ENCODE measurements around the gene UNC5C. TPM values are rescaled to one million over a fixed set of nuclear protein-coding genes. Genes with fewer than 3 reads are reported as not detected.

UNC5C gene
- total RNA-seq, 1 experiment from 2014 or later = 1.0 TPM

DNA sequence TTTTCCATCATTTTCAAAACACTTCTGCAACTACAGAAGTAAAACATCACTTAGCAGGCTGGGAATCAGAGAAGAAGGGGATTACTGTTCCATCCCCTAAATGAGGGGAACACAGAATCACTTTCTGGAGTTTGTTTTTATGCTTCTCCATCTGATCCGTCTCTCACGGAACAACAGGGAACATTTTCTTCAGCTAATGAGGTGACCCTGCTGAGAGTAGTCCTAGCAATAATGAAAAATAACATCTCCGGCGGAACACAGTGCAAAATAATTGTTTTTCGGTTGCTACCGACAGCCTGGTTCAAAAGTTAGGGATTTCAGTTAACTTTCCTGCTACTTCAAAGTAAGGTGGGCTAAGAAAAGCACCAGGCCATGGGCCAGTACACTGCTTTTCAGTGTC lies 322.9 kb downstream of the UNC5C start:
- Mint-ChIP-seq H3K9me3 (no peaks in the 10 kb centered on the region), H3K27me3 (ENCODE audit: low read depth) (no peaks in the 10 kb centered on the region), H3K4me1 (no peaks in the 10 kb centered on the region), H3K4me3 (no peak overlapping the region), H3K27ac (no peak overlapping the region), H3K36me3 (no peaks in the 10 kb centered on the region)
- ATAC-seq (no peak), DNase-seq (ENCODE audit: low spot score) (no peak)
- TF ChIP-seq JAZF1 (CRISPR knock-in tag; IDR thresholded peaks at IDR 0.05) (no peak), FOXK1 (CRISPR knock-in tag; IDR thresholded peaks at IDR 0.05) (no peak), ZNF138 (CRISPR knock-in tag; conservative IDR thresholded peaks at IDR 0.05) (no peak), ELF4 (CRISPR knock-in tag; IDR thresholded peaks at IDR 0.05; ENCODE audit: low read depth) (no peak), NR2C2 (CRISPR knock-in tag; IDR thresholded peaks at IDR 0.05) (no peak), PRRX2 (CRISPR knock-in tag; IDR thresholded peaks at IDR 0.05) (no peak), EMX1 (CRISPR knock-in tag; IDR thresholded peaks at IDR 0.05) (no peak), ZNF423 (CRISPR knock-in tag; IDR thresholded peaks at IDR 0.05) (no peak), JUN (CRISPR knock-in tag; IDR thresholded peaks at IDR 0.05) (no peak)
- TF ChIP-seq, protein P1, sequence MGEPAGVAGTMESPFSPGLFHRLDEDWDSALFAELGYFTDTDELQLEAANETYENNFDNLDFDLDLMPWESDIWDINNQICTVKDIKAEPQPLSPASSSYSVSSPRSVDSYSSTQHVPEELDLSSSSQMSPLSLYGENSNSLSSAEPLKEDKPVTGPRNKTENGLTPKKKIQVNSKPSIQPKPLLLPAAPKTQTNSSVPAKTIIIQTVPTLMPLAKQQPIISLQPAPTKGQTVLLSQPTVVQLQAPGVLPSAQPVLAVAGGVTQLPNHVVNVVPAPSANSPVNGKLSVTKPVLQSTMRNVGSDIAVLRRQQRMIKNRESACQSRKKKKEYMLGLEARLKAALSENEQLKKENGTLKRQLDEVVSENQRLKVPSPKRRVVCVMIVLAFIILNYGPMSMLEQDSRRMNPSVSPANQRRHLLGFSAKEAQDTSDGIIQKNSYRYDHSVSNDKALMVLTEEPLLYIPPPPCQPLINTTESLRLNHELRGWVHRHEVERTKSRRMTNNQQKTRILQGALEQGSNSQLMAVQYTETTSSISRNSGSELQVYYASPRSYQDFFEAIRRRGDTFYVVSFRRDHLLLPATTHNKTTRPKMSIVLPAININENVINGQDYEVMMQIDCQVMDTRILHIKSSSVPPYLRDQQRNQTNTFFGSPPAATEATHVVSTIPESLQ (CRISPR knock-in tag; IDR thresholded peaks at IDR 0.05) = no peak
- TF ChIP-seq, protein P2, sequence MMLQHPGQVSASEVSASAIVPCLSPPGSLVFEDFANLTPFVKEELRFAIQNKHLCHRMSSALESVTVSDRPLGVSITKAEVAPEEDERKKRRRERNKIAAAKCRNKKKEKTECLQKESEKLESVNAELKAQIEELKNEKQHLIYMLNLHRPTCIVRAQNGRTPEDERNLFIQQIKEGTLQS (CRISPR knock-in tag; conservative IDR thresholded peaks at IDR 0.05) = no peak
- TF ChIP-seq, protein P3, sequence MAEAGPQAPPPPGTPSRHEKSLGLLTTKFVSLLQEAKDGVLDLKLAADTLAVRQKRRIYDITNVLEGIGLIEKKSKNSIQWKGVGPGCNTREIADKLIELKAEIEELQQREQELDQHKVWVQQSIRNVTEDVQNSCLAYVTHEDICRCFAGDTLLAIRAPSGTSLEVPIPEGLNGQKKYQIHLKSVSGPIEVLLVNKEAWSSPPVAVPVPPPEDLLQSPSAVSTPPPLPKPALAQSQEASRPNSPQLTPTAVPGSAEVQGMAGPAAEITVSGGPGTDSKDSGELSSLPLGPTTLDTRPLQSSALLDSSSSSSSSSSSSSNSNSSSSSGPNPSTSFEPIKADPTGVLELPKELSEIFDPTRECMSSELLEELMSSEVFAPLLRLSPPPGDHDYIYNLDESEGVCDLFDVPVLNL (CRISPR knock-in tag; IDR thresholded peaks at IDR 0.05; ENCODE audit: borderline replicate concordance, low read depth) = no peak
- TF ChIP-seq, protein P4, sequence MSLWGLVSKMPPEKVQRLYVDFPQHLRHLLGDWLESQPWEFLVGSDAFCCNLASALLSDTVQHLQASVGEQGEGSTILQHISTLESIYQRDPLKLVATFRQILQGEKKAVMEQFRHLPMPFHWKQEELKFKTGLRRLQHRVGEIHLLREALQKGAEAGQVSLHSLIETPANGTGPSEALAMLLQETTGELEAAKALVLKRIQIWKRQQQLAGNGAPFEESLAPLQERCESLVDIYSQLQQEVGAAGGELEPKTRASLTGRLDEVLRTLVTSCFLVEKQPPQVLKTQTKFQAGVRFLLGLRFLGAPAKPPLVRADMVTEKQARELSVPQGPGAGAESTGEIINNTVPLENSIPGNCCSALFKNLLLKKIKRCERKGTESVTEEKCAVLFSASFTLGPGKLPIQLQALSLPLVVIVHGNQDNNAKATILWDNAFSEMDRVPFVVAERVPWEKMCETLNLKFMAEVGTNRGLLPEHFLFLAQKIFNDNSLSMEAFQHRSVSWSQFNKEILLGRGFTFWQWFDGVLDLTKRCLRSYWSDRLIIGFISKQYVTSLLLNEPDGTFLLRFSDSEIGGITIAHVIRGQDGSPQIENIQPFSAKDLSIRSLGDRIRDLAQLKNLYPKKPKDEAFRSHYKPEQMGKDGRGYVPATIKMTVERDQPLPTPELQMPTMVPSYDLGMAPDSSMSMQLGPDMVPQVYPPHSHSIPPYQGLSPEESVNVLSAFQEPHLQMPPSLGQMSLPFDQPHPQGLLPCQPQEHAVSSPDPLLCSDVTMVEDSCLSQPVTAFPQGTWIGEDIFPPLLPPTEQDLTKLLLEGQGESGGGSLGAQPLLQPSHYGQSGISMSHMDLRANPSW (CRISPR knock-in tag; conservative IDR thresholded peaks at IDR 0.05; ENCODE audit: low read depth) = no peak
- TF ChIP-seq, protein P5, sequence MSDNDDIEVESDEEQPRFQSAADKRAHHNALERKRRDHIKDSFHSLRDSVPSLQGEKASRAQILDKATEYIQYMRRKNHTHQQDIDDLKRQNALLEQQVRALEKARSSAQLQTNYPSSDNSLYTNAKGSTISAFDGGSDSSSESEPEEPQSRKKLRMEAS (CRISPR knock-in tag; IDR thresholded peaks at IDR 0.05) = no peak
- CTCF ChIA-PET = no interaction called here
- POLR2A ChIA-PET = no interaction called here

DNA sequence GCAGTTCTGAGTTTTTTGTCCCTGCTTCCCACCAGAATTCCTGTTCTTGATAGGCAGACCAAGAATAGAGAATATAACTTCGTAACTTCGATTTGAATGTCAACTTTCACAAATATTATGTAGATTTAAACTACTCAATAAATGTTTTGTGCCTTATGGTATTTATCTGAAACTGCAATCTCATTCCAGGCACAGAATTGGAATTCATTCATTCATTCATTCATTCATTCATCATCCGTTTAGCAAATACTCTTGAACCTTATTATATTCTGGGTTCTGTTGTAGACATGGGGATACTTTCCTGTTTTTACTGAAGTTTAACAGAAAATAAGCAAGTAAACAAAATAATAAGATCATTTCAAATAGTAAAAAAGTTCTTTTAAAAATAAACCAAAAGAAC lies 324.4 kb downstream of the UNC5C start:
- H3K36me3 Mint-ChIP-seq = no peaks in the 10 kb centered on the region
- CTCF ChIA-PET = interaction anchor here (1.3 kb wide), 1 partner anchor 20 kb away, joined by 3 read pairs; no protein-coding TSS in a partner anchor
- H3K4me1 Mint-ChIP-seq = no peaks in the 10 kb centered on the region
- DNase-seq (ENCODE audit: low spot score) (no peak), ATAC-seq (no peak)
- H3K9me3 Mint-ChIP-seq = no peaks in the 10 kb centered on the region
- no peak overlapping the region for H3K4me3 Mint-ChIP-seq
- no peak overlapping the region for H3K27ac Mint-ChIP-seq
- H3K27me3 Mint-ChIP-seq (ENCODE audit: low read depth) = no peaks in the 10 kb centered on the region
- POLR2A ChIA-PET = no interaction called here
- TF ChIP-seq NR2C2 (CRISPR knock-in tag; IDR thresholded peaks at IDR 0.05) (no peak), NR3C1 (CRISPR knock-in tag; conservative IDR thresholded peaks at IDR 0.05; ENCODE audit: low read depth) (no peak), SP1 (CRISPR knock-in tag; conservative IDR thresholded peaks at IDR 0.05) (no peak), HMGA2 (CRISPR knock-in tag; IDR thresholded peaks at IDR 0.05) (no peak), ETV6 (CRISPR knock-in tag; IDR thresholded peaks at IDR 0.05) (no peak), NFE2L1 (CRISPR knock-in tag; IDR thresholded peaks at IDR 0.05) (no peak)
- TF ChIP-seq, protein P6, sequence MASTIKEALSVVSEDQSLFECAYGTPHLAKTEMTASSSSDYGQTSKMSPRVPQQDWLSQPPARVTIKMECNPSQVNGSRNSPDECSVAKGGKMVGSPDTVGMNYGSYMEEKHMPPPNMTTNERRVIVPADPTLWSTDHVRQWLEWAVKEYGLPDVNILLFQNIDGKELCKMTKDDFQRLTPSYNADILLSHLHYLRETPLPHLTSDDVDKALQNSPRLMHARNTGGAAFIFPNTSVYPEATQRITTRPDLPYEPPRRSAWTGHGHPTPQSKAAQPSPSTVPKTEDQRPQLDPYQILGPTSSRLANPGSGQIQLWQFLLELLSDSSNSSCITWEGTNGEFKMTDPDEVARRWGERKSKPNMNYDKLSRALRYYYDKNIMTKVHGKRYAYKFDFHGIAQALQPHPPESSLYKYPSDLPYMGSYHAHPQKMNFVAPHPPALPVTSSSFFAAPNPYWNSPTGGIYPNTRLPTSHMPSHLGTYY (CRISPR knock-in tag; IDR thresholded peaks at IDR 0.05) = no peak
- TF ChIP-seq, protein P7, sequence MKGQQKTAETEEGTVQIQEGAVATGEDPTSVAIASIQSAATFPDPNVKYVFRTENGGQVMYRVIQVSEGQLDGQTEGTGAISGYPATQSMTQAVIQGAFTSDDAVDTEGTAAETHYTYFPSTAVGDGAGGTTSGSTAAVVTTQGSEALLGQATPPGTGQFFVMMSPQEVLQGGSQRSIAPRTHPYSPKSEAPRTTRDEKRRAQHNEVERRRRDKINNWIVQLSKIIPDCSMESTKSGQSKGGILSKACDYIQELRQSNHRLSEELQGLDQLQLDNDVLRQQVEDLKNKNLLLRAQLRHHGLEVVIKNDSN (CRISPR knock-in tag; IDR thresholded peaks at IDR 0.05) = no peak
- TF ChIP-seq, protein P8, sequence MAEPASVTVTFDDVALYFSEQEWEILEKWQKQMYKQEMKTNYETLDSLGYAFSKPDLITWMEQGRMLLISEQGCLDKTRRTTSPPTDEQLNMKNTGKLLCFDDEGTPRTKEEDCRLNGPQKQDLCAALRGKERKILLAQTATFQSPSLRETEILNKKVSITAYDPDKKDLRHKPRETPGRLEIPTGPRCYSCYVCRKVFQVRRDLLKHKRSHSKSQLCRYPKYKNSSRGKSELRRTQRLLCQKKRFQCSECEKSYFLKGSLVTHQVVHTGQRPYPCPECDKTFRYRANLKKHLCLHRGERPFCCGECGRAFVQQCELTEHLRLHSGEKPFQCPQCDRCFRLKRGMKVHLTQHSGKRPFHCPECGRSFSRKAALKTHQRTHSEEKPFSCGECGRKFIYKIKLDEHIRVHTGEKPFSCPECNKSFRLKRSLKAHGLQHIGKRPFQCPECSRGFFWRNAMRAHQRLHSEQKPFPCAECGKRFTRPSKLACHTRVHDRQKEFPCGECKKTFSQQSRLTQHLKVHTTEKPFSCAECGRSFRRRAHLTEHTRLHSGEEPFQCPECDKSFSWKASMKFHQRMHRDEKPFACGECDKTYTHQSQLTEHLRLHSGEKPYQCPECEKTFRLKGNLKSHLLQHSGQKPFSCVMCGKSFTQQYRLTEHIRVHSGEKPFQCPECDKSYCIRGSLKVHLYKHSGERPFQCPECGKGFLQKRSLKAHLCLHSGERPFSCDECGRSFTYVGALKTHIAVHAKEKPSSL (CRISPR knock-in tag; conservative IDR thresholded peaks at IDR 0.05) = no peak
- TF ChIP-seq, protein P3 (CRISPR knock-in tag; IDR thresholded peaks at IDR 0.05; ENCODE audit: borderline replicate concordance, low read depth) = no peak
- TF ChIP-seq, protein P9, sequence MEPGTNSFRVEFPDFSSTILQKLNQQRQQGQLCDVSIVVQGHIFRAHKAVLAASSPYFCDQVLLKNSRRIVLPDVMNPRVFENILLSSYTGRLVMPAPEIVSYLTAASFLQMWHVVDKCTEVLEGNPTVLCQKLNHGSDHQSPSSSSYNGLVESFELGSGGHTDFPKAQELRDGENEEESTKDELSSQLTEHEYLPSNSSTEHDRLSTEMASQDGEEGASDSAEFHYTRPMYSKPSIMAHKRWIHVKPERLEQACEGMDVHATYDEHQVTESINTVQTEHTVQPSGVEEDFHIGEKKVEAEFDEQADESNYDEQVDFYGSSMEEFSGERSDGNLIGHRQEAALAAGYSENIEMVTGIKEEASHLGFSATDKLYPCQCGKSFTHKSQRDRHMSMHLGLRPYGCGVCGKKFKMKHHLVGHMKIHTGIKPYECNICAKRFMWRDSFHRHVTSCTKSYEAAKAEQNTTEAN (CRISPR knock-in tag; IDR thresholded peaks at IDR 0.05) = no peak
